ENCODE measurements around the gene KPNB1.

DNA sequence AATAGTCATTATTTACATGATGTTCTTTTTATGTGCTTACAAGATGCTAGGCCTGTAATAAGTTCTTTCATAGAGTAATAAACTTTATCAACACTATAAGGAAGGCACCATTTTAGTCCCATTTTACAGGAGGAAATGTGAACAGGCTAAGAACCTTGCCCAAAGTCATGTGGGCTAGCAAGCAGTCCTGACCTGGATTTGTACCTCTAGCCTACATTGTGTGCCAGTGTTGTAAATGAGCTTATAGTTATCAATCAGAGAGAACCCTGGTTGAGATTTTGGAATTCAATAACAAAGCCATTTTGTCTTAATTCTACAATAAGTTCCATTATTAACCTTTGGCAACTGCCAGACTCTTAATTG lies 37.6 kb downstream of the KPNB1 start:
- no peak for TF ChIP-seq CTCF (IDR thresholded peaks at IDR 0.05; ENCODE audit: insufficient read depth, low read length, poor library complexity, severe bottlenecking)
- TF ChIP-seq EZH2phosphoT487 (conservative IDR thresholded peaks at IDR 0.05; ENCODE audit: low read length) = no peak

Data from SU-DHL-6 (cell line).